GM19193 (cell line): Measurements from ENCODE around the gene TMEM263.

Experiments
- POLR2A ChIP-seq: IDR thresholded peaks from 4 replicates; pipeline ENCODE4 v1.6.1; 2011; ENCODE audit not compliant: insufficient read depth, insufficient read length; ENCODE audit errors: extremely low read depth

Gene TMEM263

DNA sequence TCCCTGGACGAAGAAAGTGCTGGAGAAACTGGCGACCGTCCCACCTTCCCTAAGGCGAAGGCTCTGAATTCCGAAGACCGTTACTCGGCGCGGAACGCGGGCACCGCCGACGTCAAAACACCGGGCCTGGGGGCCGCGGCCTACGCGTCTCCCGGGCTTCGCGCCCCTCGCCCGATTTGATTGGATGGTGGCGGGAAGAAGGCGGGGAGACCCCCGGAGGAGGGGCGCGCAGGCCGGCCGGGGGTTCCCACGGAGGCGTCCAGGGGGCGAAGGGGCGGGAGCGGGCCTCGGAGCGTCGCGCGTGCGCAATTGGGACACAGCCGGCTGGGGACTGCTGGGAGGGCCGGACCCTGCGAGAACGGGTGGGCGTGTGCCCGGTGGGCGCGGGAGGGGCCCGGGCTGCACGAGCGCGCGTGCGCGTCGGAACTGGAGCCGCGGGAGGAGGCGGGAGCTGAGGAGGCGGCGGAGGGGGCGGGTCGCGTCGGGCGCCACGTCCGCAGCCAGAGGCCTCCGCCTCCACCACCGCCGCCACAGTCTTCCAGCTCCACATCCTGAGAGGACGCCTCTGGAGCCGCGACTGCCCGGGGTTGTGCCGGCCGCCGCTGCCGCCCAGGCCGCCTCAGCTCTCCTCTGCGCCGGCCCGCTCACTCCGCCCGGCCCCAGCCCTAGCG, at the start of gene TMEM263:
Gene TMEM263, plus strand, starts transcription at position 531 of the 671 bp plus-strand sequence. CDS start 11,210 bp downstream, outside the sequence.
- peak; percentile 82 for TF ChIP-seq POLR2A

DNA sequence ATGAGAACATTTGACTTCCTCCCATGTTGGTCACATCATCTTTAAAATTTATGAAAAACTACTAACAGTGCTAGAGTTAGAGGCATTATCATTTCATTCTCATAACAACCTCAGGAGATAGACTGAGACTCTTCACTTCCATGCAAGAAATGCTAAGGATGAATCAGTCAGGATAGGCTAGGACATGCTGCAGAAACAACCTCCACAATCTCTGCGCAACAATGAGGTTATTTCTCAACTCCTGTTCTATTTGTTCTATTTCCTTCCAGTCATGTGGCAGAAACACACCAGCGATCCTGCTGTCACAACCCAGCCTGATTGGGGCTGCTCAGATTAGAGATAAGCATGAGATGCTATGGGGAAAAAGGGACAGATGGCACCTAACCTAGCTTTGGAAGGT, 49.0 kb upstream of the TMEM263 start:
- TF ChIP-seq POLR2A: no peak

DNA sequence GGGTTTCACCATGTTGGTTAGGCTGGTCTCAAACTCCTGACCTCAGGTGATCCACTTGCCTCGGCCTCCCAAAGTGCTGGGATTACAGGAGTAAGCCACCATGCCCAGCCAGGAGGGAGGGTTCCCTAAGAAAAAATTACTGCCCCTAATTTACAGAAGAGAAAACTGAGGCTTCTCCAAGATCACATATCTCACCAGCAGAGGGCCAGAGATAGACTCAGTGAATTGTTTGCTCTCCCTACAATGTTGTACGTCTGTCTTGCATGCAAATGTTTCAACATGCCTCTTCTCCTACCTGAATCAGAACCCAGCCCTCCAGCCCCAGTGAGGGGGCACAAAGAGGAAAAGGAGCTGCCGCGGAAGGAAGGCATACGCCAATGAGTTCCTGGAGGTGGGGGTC, 48.3 kb upstream of the TMEM263 start:
- TF ChIP-seq POLR2A: no peak

DNA sequence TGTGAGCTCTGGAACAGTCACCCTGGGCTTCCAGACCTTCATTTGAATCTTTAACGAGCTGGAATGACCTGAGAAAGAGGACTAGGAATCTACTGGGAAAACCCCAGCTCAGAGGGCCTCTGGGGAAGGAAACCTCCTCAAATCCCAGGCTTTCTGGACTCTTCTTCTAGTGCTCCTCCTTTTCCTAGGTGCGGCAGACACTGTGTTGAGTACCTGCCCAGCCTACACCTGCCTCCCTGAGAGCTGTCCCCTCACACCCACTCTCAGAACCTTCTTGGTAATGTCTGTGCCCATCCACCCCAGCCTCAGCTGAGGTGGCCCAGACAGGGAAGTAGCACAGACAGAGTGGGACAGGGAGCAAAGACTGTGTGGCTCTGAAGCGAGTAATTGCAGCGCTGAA, 47.9 kb upstream of the TMEM263 start:
- TF ChIP-seq POLR2A: no peak

DNA sequence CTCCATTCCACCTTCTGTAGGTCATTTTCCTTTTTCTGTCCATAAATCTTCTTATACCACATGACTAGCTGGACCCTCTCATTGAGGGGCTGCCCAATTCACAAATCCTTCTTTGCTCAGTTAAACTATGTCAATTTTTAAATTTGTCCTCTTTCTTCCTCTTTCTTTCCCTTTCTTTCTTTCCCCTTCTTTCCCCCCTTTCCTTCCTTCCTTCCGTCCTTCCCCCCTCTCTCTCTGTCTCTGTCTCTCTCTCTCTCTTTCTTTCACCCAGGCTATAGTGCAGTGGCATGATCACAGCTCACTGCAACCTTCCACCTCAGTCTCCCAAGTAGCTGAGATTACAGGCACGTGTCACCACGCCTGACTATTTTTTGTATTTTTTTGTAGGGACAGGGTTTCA, 47.1 kb upstream of the TMEM263 start:
- TF ChIP-seq POLR2A: no peak

DNA sequence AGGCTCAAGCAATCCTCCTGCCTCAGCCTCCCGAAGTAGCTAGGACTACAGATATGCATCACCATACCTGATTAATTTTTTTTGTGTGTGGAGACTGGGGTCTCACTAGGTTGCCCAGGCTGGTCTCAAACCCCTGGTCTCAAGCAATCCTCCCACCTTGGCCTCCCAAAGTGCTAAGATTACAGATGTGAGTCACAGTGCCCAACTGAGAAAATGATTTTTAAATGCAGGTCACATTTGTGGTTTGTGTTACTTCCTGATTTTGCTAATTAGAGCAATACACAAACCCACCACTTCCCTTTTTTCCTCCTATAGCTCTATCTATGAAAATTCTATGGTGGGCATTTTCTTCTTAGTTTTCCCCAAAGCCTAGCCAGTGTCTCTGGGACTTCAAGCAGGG, 45.5 kb upstream of the TMEM263 start:
- no peak for TF ChIP-seq POLR2A

DNA sequence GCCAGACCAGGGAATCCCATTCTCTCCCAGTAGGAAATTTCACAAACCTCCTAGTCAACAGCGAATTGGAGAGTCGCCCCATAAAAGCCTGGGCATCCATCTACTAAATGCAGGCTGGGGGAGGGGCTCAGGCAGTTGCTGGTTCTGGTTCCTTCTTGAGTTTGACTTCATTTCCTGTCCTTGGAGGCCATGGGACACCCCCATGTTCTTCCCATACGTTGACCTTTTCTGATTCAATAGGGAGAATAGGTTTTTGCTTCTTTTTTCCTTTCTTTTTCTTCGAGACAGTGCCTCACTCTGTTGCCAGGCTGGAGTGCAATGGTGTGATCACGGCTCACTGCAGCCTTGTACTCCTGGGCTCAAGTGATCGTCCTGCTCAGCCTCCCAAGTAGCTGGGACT, 44.1 kb upstream of the TMEM263 start:
- no peak for TF ChIP-seq POLR2A

DNA sequence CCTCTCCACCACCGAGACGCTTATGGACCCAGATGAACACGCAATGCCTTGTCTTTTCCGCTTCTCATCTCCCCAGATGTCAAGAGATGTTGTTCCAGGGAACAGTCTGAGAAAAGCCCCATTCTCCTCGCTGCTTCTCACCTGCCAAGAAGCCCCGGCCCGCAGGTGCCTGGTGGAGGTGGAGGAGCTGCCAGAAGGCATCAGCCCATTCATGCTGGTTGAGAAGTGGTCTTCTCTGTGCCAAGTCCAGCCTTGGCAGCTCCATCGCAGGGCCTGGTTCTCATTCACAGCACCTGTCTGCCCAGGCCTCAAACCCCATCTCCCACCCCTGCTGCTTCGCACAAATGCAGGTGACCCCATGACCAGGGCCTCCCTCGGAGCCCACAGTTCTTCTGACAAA, 42.3 kb upstream of the TMEM263 start:
- TF ChIP-seq POLR2A: no peak

DNA sequence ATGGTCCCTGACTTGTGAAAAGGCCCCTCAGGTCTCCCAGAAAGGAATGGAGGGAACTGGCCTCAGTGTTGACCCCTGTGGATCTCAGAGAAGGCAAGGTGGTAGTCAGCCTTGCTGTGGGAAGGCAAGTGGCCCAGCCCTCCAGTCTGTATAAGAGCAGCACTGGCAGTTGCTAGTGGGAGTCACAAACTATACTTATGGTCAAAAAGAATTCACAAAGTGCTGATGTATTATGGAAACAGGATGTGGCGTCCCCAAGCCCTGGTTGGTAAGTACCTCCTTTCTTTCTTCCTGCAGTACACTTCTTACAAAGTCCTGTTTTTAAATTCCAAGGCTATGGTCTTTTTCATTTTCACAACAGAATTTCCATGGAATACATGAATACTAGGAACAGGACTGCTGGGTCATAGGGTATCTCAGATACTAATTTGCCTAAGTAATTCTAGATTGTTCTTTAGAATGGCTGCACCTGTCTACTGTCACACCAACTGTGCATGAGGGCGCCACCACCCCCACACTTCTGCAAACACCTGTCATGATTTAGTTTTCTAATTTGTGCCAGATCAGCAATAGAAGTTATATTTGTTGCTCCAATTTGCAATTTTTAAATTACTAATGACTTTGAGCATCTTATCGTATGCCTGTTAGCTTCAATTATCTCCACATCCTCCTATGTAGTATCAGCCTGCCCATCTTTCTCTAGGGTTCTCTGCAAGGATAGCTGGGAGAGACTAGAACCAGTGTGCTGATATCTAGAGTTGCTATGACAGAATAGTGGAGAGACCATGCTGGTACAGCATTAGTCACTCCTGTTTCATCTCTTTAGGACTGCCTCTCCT, 40.7 kb upstream of the TMEM263 start:
- no peak for TF ChIP-seq POLR2A

DNA sequence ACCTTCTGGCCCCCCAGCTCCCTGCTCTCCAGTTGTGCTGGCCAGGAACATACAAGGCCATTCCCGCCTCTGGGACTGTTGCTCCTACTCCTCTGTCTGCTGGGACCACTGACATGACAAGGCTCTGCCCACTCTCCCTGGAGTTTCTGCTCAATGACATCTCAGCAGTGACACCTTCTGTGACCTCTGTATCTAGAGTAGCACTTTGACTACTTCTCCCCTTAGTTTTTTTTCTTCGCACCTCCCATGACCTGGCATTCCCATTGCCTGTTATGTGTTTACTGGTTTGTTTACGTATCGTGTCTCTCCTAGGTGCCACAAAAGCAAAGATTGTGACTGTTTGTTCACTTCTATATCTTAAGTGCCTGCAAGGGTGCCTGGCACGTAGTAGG, 40.1 kb upstream of the TMEM263 start:
- no peak for TF ChIP-seq POLR2A

DNA sequence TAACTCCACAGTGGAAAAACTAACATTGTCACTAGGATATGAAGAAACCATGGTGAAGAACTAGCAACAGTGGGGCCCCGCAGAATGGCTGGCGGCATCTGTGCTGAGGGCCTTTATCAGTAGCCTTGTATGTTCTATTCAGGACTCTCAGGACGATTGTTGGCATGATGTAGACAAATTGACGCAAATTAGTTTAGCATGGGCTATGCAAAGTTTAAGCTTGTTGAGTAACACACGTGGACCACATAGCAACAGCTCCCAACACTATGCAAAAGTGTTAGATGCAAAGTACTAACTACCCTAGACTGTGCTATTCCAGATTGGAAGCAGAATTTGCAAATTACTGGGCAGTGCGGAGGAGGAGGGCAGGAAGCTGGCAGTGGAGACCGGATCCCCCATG, 38.2 kb upstream of the TMEM263 start:
- TF ChIP-seq POLR2A: no peak

DNA sequence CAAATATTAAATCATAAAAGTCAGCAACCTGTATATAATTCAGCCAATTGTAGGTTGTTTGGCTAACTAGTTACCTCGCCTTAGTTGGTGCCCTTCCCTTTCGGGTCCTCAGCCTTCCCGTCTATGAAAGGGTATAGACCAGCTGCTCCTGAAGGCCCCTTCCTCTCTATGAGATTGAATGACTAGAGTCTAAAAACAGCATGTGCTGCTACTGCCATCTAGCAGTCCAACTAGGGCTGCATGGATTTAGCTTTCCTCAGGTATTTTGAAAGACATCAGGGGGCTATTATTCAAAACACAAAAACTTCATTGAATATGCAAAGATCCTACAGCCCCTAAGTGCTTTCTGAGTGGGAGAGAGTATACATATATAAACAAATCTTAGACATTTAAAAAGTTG, 37.0 kb upstream of the TMEM263 start:
- TF ChIP-seq POLR2A: no peak

DNA sequence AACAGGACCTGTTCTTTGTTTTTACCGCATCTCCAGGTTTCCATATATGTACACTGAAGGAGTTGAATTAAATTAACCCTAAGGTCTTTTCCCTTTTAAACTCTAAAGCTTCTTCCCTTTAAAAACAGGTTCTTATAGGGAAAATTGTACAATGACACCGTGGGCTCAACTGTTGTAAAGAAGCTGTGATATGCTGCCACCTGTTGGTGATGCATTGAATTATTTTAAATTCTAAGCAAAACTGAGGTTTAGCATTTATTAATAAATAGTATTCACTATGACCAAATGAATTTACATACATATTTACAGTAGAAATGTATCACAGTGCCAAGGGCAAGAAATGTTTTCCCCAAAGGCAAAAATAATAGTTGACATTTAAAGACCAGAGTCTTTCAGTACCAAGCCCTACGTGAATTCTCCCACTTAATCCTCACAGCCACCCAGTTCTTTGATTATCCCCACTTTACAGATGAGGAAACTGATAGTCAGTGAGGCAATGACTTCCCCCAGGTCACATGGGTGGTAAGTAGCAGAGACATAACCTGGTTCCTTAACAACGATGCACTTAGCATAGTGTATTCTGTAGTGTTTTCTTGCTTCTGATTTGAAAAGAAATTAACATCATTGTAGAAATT, 35.7 kb upstream of the TMEM263 start:
- TF ChIP-seq POLR2A: no peak

DNA sequence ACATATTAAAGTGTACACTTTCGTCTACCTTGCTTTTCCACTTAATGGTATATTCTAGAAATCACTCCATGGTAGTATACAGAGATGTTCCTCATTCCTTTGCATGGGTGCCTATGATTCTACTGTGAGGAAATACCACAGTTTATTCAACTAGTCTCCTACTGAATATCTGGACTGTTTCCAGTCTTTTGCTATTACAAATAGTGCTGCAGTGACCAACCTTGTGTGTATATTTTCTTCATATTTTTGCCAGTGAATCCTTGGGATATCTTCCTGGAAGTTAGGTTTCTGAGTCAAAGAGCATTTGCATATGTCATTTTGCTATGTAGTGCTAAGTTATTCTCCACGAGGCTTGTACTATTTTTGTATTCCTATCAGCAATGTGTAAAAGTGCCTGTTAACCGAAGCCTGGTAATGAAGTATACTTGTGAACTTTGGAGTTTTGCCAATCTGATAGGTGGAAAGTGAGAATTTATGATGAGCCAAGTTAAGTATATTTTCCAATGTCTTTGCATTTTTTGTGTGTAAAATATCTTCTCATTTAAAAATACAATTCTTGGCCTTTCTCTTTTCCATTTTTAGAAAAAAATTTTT, 31.3 kb upstream of the TMEM263 start:
- no peak for TF ChIP-seq POLR2A

DNA sequence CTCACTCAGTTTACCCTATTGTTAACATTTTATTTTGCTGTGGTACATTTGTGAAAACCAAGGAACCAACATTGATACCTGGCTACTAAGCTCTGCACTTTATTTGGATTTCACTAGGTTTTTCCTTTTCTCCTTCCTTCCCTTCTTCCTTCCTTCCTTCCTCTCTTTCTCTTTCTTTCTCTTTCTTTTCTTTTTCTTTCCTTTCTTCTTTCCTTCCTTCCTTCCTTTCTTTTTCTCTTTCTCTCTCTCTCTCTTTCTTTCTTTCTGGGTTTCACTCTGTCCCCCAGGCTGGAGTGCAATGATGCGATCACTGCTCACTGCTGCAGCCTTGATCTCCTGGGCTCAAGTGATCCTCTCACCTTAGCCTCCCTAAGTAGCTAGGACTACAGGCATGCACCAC, 29.1 kb upstream of the TMEM263 start:
- TF ChIP-seq POLR2A: no peak

DNA sequence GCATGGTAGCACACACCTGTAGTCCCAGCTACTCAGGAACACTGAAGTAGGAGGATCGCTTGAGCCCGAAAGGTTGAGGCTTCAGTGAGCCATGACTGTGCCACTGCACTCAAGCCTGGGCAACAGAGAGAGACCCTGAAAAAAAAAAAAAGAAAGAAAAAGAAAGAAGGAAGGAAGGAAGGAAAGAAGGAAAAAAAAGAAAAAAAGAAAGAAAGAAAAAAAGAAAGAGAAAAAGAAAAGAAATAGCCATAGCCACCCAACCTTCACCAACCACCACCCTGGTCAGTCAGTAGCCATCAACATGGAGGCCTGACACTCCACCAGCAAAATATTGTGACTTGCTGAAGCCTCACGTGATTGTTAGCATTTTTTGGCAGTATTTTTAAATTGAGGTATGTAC, 21.4 kb upstream of the TMEM263 start:
- TF ChIP-seq POLR2A: no peak

DNA sequence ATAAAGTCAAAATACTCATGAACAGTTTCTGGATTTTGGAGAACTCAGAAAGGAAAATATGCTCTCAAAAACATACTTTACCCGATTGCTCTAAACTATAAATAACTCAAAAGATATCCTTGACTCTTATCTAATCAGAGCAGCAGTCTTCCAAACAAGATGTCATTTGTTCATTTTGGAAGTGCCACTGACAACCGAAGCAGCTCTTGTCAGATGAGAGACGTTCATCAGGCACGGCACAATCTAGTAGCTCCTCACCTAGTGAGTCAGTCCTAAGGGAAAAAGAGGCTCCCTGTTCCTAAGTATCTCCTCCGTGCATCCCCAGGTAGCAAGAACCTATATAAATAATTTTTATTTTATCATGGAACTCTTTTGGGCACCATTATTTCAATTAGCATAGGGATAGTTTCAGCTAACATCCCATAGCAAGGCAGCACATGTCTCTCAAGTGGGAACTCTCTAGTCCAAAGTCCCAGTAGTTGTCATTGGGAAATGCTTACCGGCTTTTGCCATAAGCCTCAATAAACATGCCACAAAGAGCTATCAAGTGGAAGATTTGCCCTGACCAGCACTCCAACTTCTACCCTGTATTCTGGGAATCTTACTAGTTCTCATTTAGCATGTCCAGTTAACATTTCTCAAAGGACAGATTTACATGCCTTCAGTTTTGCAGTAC, 14.1 kb upstream of the TMEM263 start:
- no peak for TF ChIP-seq POLR2A
